Measurements from ENCODE around the gene LIPE.
A peak's percentile ranks its signal among the peaks of the same experiment; 100 is the strongest.

LIPE gene

GRCh38 chr19:42388851-42389489 is 38.2 kb downstream of the LIPE start:
- H3K4me1 ChIP-seq: peaks cover 17% of the 10 kb centered on the region
- no peaks in the 10 kb centered on the region for H3K36me3 ChIP-seq
- TF ChIP-seq Cebpa-rat (IDR thresholded peaks at IDR 0.05): no peak
- H3K27ac ChIP-seq: no peak overlapping the region
- H3K9me3 ChIP-seq: no peaks in the 10 kb centered on the region
- H3K4me2 ChIP-seq: no peak overlapping the region
- H4K20me1 ChIP-seq: no peaks in the 10 kb centered on the region
- no peak overlapping the region for H3K4me3 ChIP-seq
- no peak overlapping the region for H3K9ac ChIP-seq
- peaks cover 27% of the 10 kb centered on the region for H3K27me3 ChIP-seq

GRCh38 chr19:42386974-42387707 is 40.0 kb downstream of the LIPE start:
- Histone ChIP-seq H3K4me3 (peak overlapping the region; percentile 68), H3K36me3 (no peaks in the 10 kb centered on the region), H3K4me2 (peak overlapping the region; percentile 86), H3K27me3 (peaks cover 26% of the 10 kb centered on the region), H4K20me1 (no peaks in the 10 kb centered on the region), H3K27ac (peak overlapping the region; percentile 65), H3K9ac (peak overlapping the region; percentile 71), H3K4me1 (peaks cover 30% of the 10 kb centered on the region), H3K9me3 (no peaks in the 10 kb centered on the region)
- TF ChIP-seq Cebpa-rat (IDR thresholded peaks at IDR 0.05): no peak

- H4K20me1 ChIP-seq: no peaks in the 10 kb centered on the region
- H3K36me3 ChIP-seq: peaks cover 13% of the 10 kb centered on the region
- H3K27ac ChIP-seq: no peak overlapping the region
- H3K4me2 ChIP-seq: no peak overlapping the region
- H3K9me3 ChIP-seq: no peaks in the 10 kb centered on the region
- H3K4me1 ChIP-seq: peaks cover 15% of the 10 kb centered on the region
- no peak for TF ChIP-seq Cebpa-rat (IDR thresholded peaks at IDR 0.05)
- H3K4me3 ChIP-seq: no peak overlapping the region
- no peak overlapping the region for H3K9ac ChIP-seq
- no peaks in the 10 kb centered on the region for H3K27me3 ChIP-seq
Observed at GRCh38 chr19:42380155-42380554, 47.0 kb downstream of the LIPE start.

GRCh38 chr19:42378225-42379215 is 48.7 kb downstream of the LIPE start:
- no peaks in the 10 kb centered on the region for H3K9me3 ChIP-seq
- H3K27me3 ChIP-seq: no peaks in the 10 kb centered on the region
- no peak overlapping the region for H3K4me2 ChIP-seq
- no peak for TF ChIP-seq Cebpa-rat (IDR thresholded peaks at IDR 0.05)
- H3K36me3 ChIP-seq: peaks cover 22% of the 10 kb centered on the region
- no peak overlapping the region for H3K27ac ChIP-seq
- no peak overlapping the region for H3K4me3 ChIP-seq
- peaks cover 9% of the 10 kb centered on the region for H3K4me1 ChIP-seq
- H4K20me1 ChIP-seq: no peaks in the 10 kb centered on the region
- H3K9ac ChIP-seq: no peak overlapping the region

GRCh38 chr19:42376177-42376555 is 51.0 kb downstream of the LIPE start:
- Histone ChIP-seq H3K9ac (no peak overlapping the region), H3K4me3 (no peak overlapping the region), H3K9me3 (no peaks in the 10 kb centered on the region), H3K27ac (no peak overlapping the region), H3K4me2 (no peak overlapping the region), H4K20me1 (no peaks in the 10 kb centered on the region), H3K27me3 (no peaks in the 10 kb centered on the region), H3K4me1 (no peaks in the 10 kb centered on the region), H3K36me3 (peaks cover 26% of the 10 kb centered on the region)
- TF ChIP-seq Cebpa-rat (IDR thresholded peaks at IDR 0.05): no peak

- H4K20me1 ChIP-seq: no peaks in the 10 kb centered on the region
- H3K27me3 ChIP-seq: no peaks in the 10 kb centered on the region
- H3K9ac ChIP-seq: no peak overlapping the region
- peaks cover 31% of the 10 kb centered on the region for H3K36me3 ChIP-seq
- no peak overlapping the region for H3K27ac ChIP-seq
- TF ChIP-seq Cebpa-rat (IDR thresholded peaks at IDR 0.05): no peak
- H3K9me3 ChIP-seq: no peaks in the 10 kb centered on the region
- H3K4me3 ChIP-seq: no peak overlapping the region
- no peak overlapping the region for H3K4me2 ChIP-seq
- H3K4me1 ChIP-seq: peaks cover under 1% of the 10 kb centered on the region
Observed at GRCh38 chr19:42375415-42376176, 51.6 kb downstream of the LIPE start.

GRCh38 chr19:42374826-42375376 is 52.3 kb downstream of the LIPE start:
- Histone ChIP-seq H3K9ac (no peak overlapping the region), H3K36me3 (peaks cover 31% of the 10 kb centered on the region)

GRCh38 chr19:42370626-42371175 is 56.5 kb downstream of the LIPE start:
- no peak for TF ChIP-seq Cebpa-rat (IDR thresholded peaks at IDR 0.05)
- Histone ChIP-seq H3K4me3 (no peak overlapping the region), H3K4me1 (peaks cover 29% of the 10 kb centered on the region), H3K27me3 (no peaks in the 10 kb centered on the region), H3K9ac (no peak overlapping the region), H3K27ac (peak overlapping the region; percentile 9; the same call in 1 of the 2 replicates), H3K4me2 (no peak overlapping the region; the same call in 1 of the 2 replicates), H3K9me3 (no peaks in the 10 kb centered on the region), H4K20me1 (no peaks in the 10 kb centered on the region), H3K36me3 (peaks cover 39% of the 10 kb centered on the region)

More at GRCh38 chr19:42374826-42375376, 52.3 kb downstream of the LIPE start:
- Histone ChIP-seq H3K27ac (no peak overlapping the region), H3K4me1 (peaks cover 7% of the 10 kb centered on the region), H3K27me3 (no peaks in the 10 kb centered on the region), H3K4me3 (no peak overlapping the region), H3K4me2 (no peak overlapping the region), H4K20me1 (no peaks in the 10 kb centered on the region), H3K9me3 (no peaks in the 10 kb centered on the region)
- no peak for TF ChIP-seq Cebpa-rat (IDR thresholded peaks at IDR 0.05)

Measured in BLaER1 (cell line).